Measurements from ENCODE around the gene DOCK6.

The DOCK6 gene

GRCh38 chr19:11274533-11275086 lies 12.3 kb upstream of the DOCK6 start:
- DNase-seq = no peak

GRCh38 chr19:11273989-11274388 lies 11.7 kb upstream of the DOCK6 start:
- no peak for DNase-seq

GRCh38 chr19:11273296-11273695 lies 11.0 kb upstream of the DOCK6 start:
- no peak for DNase-seq

GRCh38 chr19:11269408-11269807 lies 7.1 kb upstream of the DOCK6 start:
- DNase-seq = no peak

- DNase-seq = no peak
These were observed 6.5 kb upstream of the DOCK6 start for GRCh38 chr19:11268783-11269267.

- no peak for DNase-seq
These were observed 5.2 kb upstream of the DOCK6 start for GRCh38 chr19:11267316-11268085.

GRCh38 chr19:11265785-11266236 lies 3.5 kb upstream of the DOCK6 start:
- DNase-seq = no peak

- DNase-seq = no peak
These were observed 3.0 kb upstream of the DOCK6 start for GRCh38 chr19:11265177-11265784.

GRCh38 chr19:11264452-11265176 lies 2.3 kb upstream of the DOCK6 start:
- DNase-seq = no peak

GRCh38 chr19:11263726-11264125 lies 1.4 kb upstream of the DOCK6 start:
- DNase-seq = no peak

- DNase-seq = no peak
These were observed 823 bp downstream of the DOCK6 start for GRCh38 chr19:11261431-11261970.

- no peak for DNase-seq
These were observed 1.3 kb downstream of the DOCK6 start for GRCh38 chr19:11260996-11261395.

GRCh38 chr19:11257846-11258380 lies 4.4 kb downstream of the DOCK6 start:
- DNase-seq = no peak

- DNase-seq = no peak
These were observed 6.1 kb downstream of the DOCK6 start for GRCh38 chr19:11256189-11256588.

GRCh38 chr19:11254666-11255065 lies 7.7 kb downstream of the DOCK6 start:
- no peak for DNase-seq

- no peak for DNase-seq
These were observed 9.5 kb downstream of the DOCK6 start for GRCh38 chr19:11252665-11253355.

- DNase-seq = no peak
These were observed 10.5 kb downstream of the DOCK6 start for GRCh38 chr19:11251650-11252314.

GRCh38 chr19:11251217-11251616 lies 11.1 kb downstream of the DOCK6 start:
- DNase-seq = no peak

GRCh38 chr19:11248852-11249251 lies 13.5 kb downstream of the DOCK6 start:
- no peak for DNase-seq

GRCh38 chr19:11247934-11248333 lies 14.4 kb downstream of the DOCK6 start:
- DNase-seq = no peak

- no peak for DNase-seq
These were observed 14.9 kb downstream of the DOCK6 start for GRCh38 chr19:11247391-11247790.

- no peak for DNase-seq
These were observed 15.4 kb downstream of the DOCK6 start for GRCh38 chr19:11246941-11247340.

Data from amniotic stem cell (primary cell).